Esophagus muscularis mucosa (tissue), 3 donors: ENCODE results near the gene PTPRN2.

Experiments
- POLR2AphosphoS5 ChIP-seq, 2 donors: sonication (generic); formaldehyde crosslinking; IDR thresholded peaks; one replicate each; pipeline ENCODE4 v1.6.1; 2017; ENCODE audit warnings: antibody characterized with exemption in 2 of 2
- TF ChIP-seq, protein P1 (sequence below), 3 experiments: fragments of 200-600 bp in 2 of 3; fragments of 450-650 bp in 1 of 3; sonication (generic) in 2 of 3; IDR thresholded peaks; one replicate each; pipeline ENCODE4 v1.5.1; 2017 to 2019; ENCODE audit warnings: antibody characterized with exemption in 3 of 3, mild to moderate bottlenecking in 2 of 3, moderate library complexity in 1 of 3

DNA sequence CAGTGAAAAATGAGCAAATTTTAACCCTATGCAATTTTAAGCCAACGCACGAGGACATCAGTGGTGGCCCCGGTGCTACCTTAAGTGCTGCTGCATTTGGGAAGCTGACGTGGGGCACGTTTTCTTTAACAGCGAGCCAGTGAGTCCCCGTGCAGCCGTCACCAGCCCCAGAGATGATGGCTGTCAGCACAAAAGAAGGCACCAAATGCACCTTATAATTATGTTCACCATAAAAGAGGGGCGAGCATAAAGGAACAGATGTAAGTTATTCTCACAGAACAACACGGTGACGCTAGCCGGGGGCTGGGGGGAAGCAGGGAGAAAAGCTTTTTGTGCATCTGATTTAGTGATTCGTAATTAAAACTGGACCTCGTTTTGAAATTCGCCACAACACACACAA lies 990.7 kb downstream of the PTPRN2 start:
- TF ChIP-seq, protein P1, sequence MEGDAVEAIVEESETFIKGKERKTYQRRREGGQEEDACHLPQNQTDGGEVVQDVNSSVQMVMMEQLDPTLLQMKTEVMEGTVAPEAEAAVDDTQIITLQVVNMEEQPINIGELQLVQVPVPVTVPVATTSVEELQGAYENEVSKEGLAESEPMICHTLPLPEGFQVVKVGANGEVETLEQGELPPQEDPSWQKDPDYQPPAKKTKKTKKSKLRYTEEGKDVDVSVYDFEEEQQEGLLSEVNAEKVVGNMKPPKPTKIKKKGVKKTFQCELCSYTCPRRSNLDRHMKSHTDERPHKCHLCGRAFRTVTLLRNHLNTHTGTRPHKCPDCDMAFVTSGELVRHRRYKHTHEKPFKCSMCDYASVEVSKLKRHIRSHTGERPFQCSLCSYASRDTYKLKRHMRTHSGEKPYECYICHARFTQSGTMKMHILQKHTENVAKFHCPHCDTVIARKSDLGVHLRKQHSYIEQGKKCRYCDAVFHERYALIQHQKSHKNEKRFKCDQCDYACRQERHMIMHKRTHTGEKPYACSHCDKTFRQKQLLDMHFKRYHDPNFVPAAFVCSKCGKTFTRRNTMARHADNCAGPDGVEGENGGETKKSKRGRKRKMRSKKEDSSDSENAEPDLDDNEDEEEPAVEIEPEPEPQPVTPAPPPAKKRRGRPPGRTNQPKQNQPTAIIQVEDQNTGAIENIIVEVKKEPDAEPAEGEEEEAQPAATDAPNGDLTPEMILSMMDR (IDR thresholded peaks at IDR 0.05) = no peak
- no peak for TF ChIP-seq POLR2AphosphoS5 (IDR thresholded peaks at IDR 0.05)
